ENCODE measurements around the gene ATRIP.
A peak's percentile ranks its signal among the peaks of the same experiment; 100 is the strongest.
"Not testable (repeated sequence)": the region's sequence is repeated elsewhere in the genome, so short reads cannot be mapped to it uniquely, and the experiment has no call there.

Gene ATRIP

DNA sequence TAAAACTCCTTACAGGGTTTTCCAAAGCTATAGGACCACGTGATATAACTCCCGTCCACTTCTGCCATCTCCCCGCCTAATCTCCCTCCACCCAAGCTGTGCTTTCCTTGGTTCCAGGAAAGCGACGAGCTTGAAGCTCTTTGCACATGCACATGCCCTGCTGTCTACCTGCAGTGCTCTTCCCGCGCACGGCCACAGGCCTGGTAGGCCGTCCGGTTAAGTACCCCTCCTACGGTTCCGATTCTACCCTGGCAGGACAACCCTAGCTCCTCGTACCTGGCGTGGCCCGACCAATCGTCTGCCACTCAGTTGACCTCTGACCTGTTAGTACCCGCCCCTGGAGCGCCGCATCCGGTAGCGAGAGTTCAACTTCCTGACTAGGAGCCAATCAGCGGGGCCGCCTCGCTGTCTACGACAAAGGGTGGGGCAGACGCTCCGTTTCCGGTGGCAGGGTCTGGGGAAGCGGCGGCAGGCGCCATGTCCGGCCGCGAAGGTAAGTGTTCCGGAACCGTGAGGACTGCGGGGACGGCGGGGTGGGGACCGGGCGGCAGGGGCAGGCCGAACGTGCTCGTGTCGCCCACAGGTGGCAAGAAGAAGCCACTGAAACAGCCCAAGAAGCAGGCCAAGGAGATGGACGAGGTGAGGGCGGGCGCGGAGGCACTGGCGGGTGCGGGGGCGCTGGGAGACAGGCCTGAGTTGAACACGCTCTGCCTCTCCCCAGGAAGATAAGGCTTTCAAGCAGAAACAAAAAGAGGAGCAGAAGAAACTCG is 6.5 kb upstream of the ATRIP start, which contains the start of the genes CCDC51 and TMA7:
TSS of gene CCDC51 (minus strand) at position 300 of the 770 bp plus-strand sequence. CDS start 4,991 bp downstream, outside the sequence.
TSS of gene TMA7 (plus strand) at position 438 of the 770 bp plus-strand sequence. CDS start at position 478, 40 bp downstream.
- peak; percentile 98 for DNase-seq

GRCh38 chr3:48440590-48440958 is 6.0 kb upstream of the ATRIP start:
- no peak for DNase-seq

DNA sequence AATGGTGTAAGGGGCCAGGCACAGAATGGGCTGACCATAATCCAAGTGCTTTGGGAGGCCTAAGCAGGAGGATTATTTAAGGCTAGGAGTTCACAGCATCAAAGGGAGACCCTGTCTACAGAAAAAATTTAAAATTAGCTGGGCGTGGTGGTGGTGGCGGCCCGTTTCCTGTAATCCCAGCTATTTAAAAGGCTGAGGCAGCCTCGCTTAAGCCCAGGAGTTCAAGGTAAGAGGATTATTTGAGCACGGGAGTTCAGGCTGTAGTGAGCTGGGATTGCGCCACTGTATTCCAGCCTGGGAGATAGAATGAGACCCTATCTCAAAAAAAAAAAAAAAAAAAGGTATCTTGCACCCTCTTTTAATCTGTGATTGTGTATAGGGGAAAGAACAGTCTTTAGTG is 4.6 kb upstream of the ATRIP start:
- DNase-seq: no peak

GRCh38 chr3:48445277-48445882 is 1.2 kb upstream of the ATRIP start:
- no peak for DNase-seq

DNA sequence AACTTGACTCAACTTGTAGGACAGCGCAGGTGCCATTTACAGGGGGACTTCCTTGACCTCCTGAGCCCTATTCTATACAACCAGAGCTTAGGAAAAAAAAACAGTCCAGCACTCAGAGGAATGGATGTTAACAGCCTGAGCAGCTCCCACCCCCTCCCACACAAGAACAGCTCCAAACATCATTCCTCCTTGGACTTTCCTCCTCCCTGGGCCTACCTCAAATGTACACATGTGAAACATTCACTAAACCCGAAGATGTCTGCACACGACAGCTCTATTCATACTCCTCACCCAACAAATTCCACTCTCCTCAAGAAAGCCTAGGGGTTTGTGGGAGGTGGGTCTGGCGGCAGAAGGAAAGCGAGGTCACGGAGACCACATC is 503 bp upstream of the ATRIP start:
- DNase-seq: no peak

GRCh38 chr3:48451270-48451669 is 4.7 kb downstream of the ATRIP start:
- DNase-seq: no peak

DNA sequence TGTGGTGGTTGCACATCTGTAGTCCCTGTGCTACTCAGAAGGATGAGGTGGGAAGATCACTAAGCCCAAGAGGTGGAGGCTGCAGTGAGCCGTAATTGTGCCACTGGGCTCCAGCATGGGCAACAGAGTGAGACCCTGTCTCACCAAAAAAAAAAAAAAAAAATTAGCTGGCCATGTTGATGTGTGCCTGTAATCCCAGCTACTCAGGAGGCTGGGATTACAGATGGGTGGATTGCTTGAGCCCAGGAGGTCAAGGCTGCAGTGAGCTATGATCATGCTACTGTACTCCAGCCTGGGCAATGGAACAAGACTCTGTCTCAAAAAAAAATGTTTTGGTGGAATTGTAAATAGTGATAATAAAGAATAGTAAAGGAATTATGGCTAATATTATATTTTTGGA is 9.9 kb downstream of the ATRIP start:
- no peak for DNase-seq

DNA sequence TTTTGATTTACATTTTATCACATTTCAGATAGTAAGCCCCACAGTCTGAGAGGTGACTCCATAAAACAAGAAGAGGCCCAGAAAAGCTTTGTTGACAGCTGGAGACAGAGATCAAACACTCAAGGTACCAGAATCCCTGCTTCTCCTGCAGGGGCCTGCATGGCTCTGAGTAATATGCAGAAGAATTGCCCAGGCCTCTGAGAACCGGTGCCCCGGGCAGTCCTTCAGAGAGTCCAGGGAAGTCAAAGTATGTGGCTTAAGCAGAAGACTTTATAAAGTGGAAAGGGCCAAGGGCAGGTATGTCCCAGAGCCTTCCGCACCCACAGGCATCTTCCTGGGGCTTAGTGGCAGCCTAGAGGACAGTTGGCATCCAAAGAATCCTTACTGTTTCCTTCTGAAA is 12.8 kb downstream of the ATRIP start:
- DNase-seq: no peak

DNA sequence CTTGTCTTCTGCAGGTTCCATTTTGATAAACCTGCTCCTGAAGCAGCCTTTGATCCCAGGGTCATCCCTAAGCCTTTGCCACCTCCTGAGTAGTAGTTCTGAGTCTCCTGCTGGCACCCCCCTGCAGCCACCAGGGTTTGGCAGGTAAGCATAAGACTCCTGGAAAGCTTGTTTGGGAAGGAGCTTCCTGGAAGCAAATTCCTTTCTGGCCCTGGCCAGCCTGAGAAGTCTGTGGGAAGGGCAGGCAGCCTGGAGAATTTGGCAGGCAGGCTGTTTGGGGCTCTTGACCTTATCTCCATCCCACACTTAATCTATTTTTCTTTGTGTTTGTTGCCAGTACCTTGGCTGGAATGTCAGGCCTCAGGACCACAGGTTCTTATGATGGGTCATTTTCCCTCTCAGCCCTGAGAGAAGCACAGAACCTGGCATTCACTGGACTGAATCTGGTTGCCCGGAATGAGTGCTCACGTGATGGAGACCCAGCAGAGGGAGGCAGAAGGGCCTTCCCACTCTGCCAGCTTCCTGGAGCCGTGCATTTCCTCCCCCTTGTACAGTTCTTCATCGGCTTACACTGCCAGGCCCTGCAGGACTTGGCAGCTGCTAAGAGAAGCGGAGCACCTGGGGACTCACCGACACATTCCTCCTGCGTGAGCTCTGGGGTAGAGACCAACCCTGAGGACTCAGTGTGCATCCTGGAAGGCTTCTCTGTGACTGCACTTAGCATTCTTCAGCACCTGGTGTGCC is 13.4 kb downstream of the ATRIP start:
- no peak for DNase-seq

- DNase-seq: no peak
Observed at GRCh38 chr3:48460517-48460902, 14.0 kb downstream of the ATRIP start.

- DNase-seq: not testable (repeated sequence)
Observed at GRCh38 chr3:48461767-48462166, 15.2 kb downstream of the ATRIP start.

DNA sequence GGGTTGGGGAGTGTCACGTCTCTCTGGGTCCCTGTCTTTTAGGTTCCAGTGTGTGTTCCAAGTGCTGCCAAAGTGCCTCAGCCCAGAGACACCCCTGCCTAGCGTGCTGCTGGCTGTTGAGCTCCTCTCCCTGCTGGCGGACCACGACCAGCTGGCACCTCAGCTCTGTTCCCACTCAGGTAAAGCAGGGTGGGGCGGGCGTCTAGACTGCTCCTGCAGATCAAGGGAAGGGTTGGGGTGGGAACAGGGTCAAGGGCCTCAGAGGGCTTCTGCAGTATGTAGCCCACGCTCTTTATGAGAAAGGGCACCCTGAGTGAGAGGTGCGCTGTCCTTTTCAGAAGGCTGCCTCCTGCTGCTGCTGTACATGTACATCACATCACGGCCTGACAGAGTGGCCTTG is 17.2 kb downstream of the ATRIP start:
- DNase-seq: no peak

- DNase-seq: no peak
Observed at GRCh38 chr3:48464713-48465221, 18.2 kb downstream of the ATRIP start.

GRCh38 chr3:48465237-48465530 is 18.6 kb downstream of the ATRIP start:
- no peak for DNase-seq

GRCh38 chr3:48465531-48466378 is 19.2 kb downstream of the ATRIP start:
- DNase-seq: peak; percentile 67

- DNase-seq: no peak
Observed at GRCh38 chr3:48466386-48467109, 20.0 kb downstream of the ATRIP start.

DNA sequence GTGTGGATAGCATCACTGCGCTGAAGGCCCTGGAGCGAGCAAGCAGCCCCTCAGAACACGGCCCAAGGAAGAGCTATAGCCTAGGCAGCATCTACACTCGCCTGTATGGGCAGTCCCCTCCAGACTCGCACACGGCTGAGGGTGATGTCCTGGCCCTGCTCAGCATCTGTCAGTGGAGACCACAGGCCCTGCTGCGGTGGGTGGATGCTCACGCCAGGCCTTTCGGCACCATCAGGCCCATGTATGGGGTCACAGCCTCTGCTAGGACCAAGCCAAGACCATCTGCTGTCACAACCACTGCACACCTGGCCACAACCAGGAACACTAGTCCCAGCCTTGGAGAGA is 20.5 kb downstream of the ATRIP start:
- DNase-seq: no peak

GRCh38 chr3:48467473-48468267 is 21.1 kb downstream of the ATRIP start:
- DNase-seq: no peak

DNA sequence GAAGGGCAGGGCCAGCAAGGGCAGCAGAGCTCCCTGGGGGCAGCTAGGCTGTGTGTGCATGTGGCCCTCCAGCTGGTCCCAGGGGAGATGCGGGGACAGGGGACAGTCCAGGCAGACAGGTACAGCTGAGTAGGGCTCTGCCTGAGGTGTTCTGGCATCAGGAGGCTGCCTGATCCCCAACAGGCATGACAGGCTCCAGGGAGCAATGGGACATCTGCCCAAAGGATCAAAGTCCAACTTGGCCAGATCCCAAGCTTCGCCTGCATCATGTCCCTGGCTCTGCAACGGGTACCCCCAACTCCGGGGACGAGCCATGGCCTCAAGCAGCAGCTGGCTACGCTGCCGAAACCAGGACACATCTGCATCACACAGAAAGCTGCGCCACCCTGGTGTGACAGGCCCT is 21.8 kb downstream of the ATRIP start:
- no peak for DNase-seq

DNA sequence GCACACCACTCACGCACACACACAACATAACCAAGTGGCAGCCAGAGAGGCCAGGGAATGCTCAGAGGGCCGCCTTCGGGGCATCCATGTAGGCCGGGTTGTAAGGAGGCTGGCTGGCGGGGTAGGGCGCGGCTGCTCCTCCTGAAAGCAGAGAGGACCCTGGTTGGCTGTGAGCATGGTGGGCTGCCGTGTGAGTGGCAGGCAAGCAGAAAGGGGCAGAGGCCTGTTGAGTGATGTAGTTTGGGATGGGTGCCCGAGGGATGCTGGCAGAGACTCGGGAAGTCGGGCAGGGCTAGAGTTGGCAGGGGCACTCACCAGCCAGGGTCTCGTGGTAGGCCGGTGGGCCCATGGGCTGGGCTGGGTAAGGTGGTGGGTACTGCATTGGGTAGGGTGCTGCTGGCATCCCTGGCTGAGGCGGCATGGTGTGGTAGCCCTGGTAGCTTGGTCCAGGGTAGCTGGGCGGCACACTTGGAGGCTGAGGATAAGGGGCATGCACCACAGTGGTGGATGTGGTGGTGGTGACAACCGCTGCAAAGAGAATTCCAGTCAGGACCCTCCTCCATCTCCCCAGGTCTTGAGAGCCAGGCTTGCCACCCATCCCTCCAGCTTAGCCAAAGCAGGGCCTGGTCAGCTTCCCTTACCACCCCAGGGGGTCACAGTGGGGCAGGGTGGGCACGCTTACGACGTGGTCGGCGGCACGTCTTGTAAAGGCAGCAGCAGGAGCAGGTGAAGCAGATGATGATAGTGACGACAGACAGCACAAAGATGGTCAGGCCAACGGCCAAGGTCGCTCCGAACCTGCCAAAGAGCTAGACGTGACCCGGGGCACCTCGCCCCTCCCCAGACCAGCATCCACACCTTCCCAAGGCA is 22.7 kb downstream of the ATRIP start:
- no peak for DNase-seq

Data from effector CD4-positive, alpha-beta T cell (primary cell).